HepG2 (cell line): ENCODE results near the gene ZBP1. TPM values are rescaled to one million over a fixed set of nuclear protein-coding genes. Genes with fewer than 3 reads are reported as not detected.

Experiments used
- ARID5B ChIP-seq: IDR thresholded peaks from 2 replicates; pipeline ENCODE4 v1.4.0; 2020; ENCODE audit warnings: mild to moderate bottlenecking, missing genetic modification reagents
- FIP1L1 ChIP-seq: fragments of 200-400 bp; formaldehyde crosslinking; IDR thresholded peaks from 2 replicates; pipeline ENCODE4 v1.6.1; 2018; ENCODE audit warnings: low read depth, mild to moderate bottlenecking, low read length, moderate library complexity, borderline replicate concordance; ENCODE audit not compliant: insufficient read depth
- GATAD1 ChIP-seq: IDR thresholded peaks from 2 replicates; pipeline ENCODE4 v1.6.1; 2016; ENCODE audit warnings: missing genetic modification reagents, missing compliant biosample characterization
- GFI1 ChIP-seq: sonication (generic); formaldehyde crosslinking; IDR thresholded peaks from 2 replicates; pipeline ENCODE4 v1.5.0; 2020; ENCODE audit warnings: missing genetic modification reagents, mild to moderate bottlenecking, borderline replicate concordance
- HNRNPH1 ChIP-seq: fragments of 200-400 bp; formaldehyde crosslinking; optimal IDR thresholded peaks from 2 replicates; pipeline ENCODE3; 2017; ENCODE audit warnings: mild to moderate bottlenecking, low read depth, low read length
- HOXA9 ChIP-seq: sonication (generic); formaldehyde crosslinking; IDR thresholded peaks from 2 replicates; pipeline ENCODE4 v1.8.1; 2022; ENCODE audit warnings: missing genetic modification reagents, mild to moderate bottlenecking, moderate library complexity, borderline replicate concordance
- IRX3 ChIP-seq: sonication (generic); formaldehyde crosslinking; IDR thresholded peaks from 2 replicates; pipeline ENCODE4 v1.8.1; 2023; ENCODE audit warnings: mild to moderate bottlenecking, low read depth, missing genetic modification reagents, borderline replicate concordance
- MAFG ChIP-seq: sonication (generic); formaldehyde crosslinking; IDR thresholded peaks from 2 replicates; pipeline ENCODE4 v1.5.1; 2020; ENCODE audit warnings: mild to moderate bottlenecking, missing genetic modification reagents
- MYC ChIP-seq: sonication (generic); formaldehyde crosslinking; IDR thresholded peaks from 2 replicates; pipeline ENCODE4 v1.9.0; 2021; ENCODE audit warnings: missing genetic modification reagents, borderline replicate concordance
- NCOA1 ChIP-seq: sonication (generic); formaldehyde crosslinking; IDR thresholded peaks from 2 replicates; pipeline ENCODE4 v1.9.0; 2021; ENCODE audit warnings: missing genetic modification reagents
- NFKB2 ChIP-seq: sonication (generic); formaldehyde crosslinking; IDR thresholded peaks from 2 replicates; pipeline ENCODE4 v1.4.0; 2020; ENCODE audit warnings: missing genetic modification reagents, borderline replicate concordance
- REL ChIP-seq: sonication (generic); formaldehyde crosslinking; conservative IDR thresholded peaks from 2 replicates; pipeline ENCODE4 v1.8.0; 2022; ENCODE audit warnings: mild to moderate bottlenecking, missing genetic modification reagents, moderate library complexity
- RFX3 ChIP-seq: IDR thresholded peaks from 2 replicates; pipeline ENCODE4 v1.6.1; 2016; ENCODE audit warnings: missing biosample characterization, missing genetic modification reagents
- RXRB ChIP-seq: IDR thresholded peaks from 2 replicates; pipeline ENCODE4 v1.6.1; 2016; ENCODE audit warnings: borderline replicate concordance, missing genetic modification reagents, missing compliant biosample characterization
- SMARCE1 ChIP-seq: fragments of 450-650 bp; IDR thresholded peaks from 2 replicates; pipeline ENCODE4 v1.6.1; 2017; ENCODE audit warnings: borderline replicate concordance
- TAF15 ChIP-seq: fragments of 200-400 bp; formaldehyde crosslinking; IDR thresholded peaks from one replicate; pipeline ENCODE4 v1.6.1; 2018; ENCODE audit warnings: mild to moderate bottlenecking, low read depth, low read length; ENCODE audit not compliant: poor library complexity, severe bottlenecking
- THRA ChIP-seq: sonication (generic); formaldehyde crosslinking; IDR thresholded peaks from 2 replicates; pipeline ENCODE4 v1.4.0; 2020; ENCODE audit warnings: missing genetic modification reagents, borderline replicate concordance
- ZBTB1 ChIP-seq: sonication (generic); formaldehyde crosslinking; IDR thresholded peaks from 2 replicates; pipeline ENCODE4 v1.4.0; 2020; ENCODE audit warnings: missing genetic modification reagents, borderline replicate concordance
- ZBTB8A ChIP-seq: sonication (generic); formaldehyde crosslinking; IDR thresholded peaks from 2 replicates; pipeline ENCODE4 v1.4.0; 2020; ENCODE audit warnings: mild to moderate bottlenecking, low read depth, missing genetic modification reagents, borderline replicate concordance
- ZNF337 ChIP-seq: sonication (generic); formaldehyde crosslinking; IDR thresholded peaks from 2 replicates; pipeline ENCODE4 v1.5.1; 2020; ENCODE audit warnings: missing genetic modification reagents, low read depth, mild to moderate bottlenecking, borderline replicate concordance
- ZNF367 ChIP-seq: sonication (generic); formaldehyde crosslinking; IDR thresholded peaks from 2 replicates; pipeline ENCODE4 v1.4.0; 2020; ENCODE audit warnings: missing genetic modification reagents, borderline replicate concordance
- ZNF589 ChIP-seq: sonication (generic); formaldehyde crosslinking; conservative IDR thresholded peaks from 2 replicates; pipeline ENCODE4 v1.8.0; 2022; ENCODE audit warnings: mild to moderate bottlenecking, moderate library complexity, missing genetic modification reagents
- ZNF619 ChIP-seq: sonication (generic); formaldehyde crosslinking; IDR thresholded peaks from 2 replicates; pipeline ENCODE4 v1.4.0; 2020; ENCODE audit warnings: mild to moderate bottlenecking, missing genetic modification reagents
- ZNF709 ChIP-seq: sonication (generic); formaldehyde crosslinking; IDR thresholded peaks from 2 replicates; pipeline ENCODE4 v1.5.0; 2020; ENCODE audit warnings: mild to moderate bottlenecking, missing genetic modification reagents
- ZNF713 ChIP-seq: sonication (generic); formaldehyde crosslinking; IDR thresholded peaks from 2 replicates; pipeline ENCODE4 v1.4.0; 2020; ENCODE audit warnings: mild to moderate bottlenecking, missing genetic modification reagents
- ZNF746 ChIP-seq: sonication (generic); formaldehyde crosslinking; IDR thresholded peaks from 2 replicates; pipeline ENCODE4 v1.8.0; 2022; ENCODE audit warnings: mild to moderate bottlenecking, missing genetic modification reagents
- polyA plus RNA-seq, 8 experiments: library from polyadenylated mRNA; depleted of rRNA in 3 of 8; stranded (reverse) in 7 of 8; unstranded in 1 of 8; fragments of >200 nt; fragmentation: Illumina TruSeq in 4 of 8; extraction: Trizol in 4 of 8; gene quantifications; 2 replicates each; pipeline versions ENCODE4 v1.2.1 to v1.2.3, GENCODE V29; 2011 to 2016; ENCODE audit warnings: low read depth in 4 of 8, missing spikeins in 1 of 8, mixed read lengths in 1 of 8; ENCODE audit not compliant: insufficient read depth in 1 of 8
- total RNA-seq, 5 experiments: library from RNA; depleted of rRNA; stranded (reverse); fragments of >200 nt; fragmentation: Illumina TruSeq; extraction: Trizol; gene quantifications; 2 replicates each; pipeline ENCODE4 v1.2.3, GENCODE V29; 2016; ENCODE audit warnings: low read depth in 1 of 5

The ZBP1 gene
- total and polyA plus RNA-seq, 2 of the 13 experiments (the other 11 are each of a cell fraction or from before 2014, with no cell fraction given) = not detected

- TF ChIP-seq REL (CRISPR knock-in tag) = no peak
- TF ChIP-seq HNRNPH1 = no peak
- TF ChIP-seq ZNF589 (CRISPR knock-in tag) = no peak
- peak; percentile 87 for TF ChIP-seq RXRB (CRISPR knock-in tag)
- TF ChIP-seq NFKB2 (CRISPR knock-in tag) = no peak
- TF ChIP-seq ZNF367 (CRISPR knock-in tag) = no peak
- no peak for TF ChIP-seq FIP1L1
- no peak for TF ChIP-seq ZNF713
- TF ChIP-seq ZNF337 = no peak
- no peak for TF ChIP-seq RFX3 (CRISPR knock-in tag)
- TF ChIP-seq ZNF709 (CRISPR knock-in tag) = peak; percentile 54; the same call in 1 of the 2 replicates
- no peak for TF ChIP-seq THRA (CRISPR knock-in tag)
- TF ChIP-seq ZBTB1 (CRISPR knock-in tag) = no peak
- TF ChIP-seq ZNF619 (CRISPR knock-in tag) = no peak
- no peak for TF ChIP-seq TAF15
- TF ChIP-seq MYC (CRISPR knock-in tag) = no peak
- no peak for TF ChIP-seq IRX3 (CRISPR knock-in tag)
- TF ChIP-seq ZBTB8A = no peak
- TF ChIP-seq GFI1 (CRISPR knock-in tag) = no peak
- TF ChIP-seq SMARCE1 = no peak
- TF ChIP-seq ARID5B (CRISPR knock-in tag) = no peak; the same call in 1 of the 2 replicates
- TF ChIP-seq ZNF746 (CRISPR knock-in tag) = no peak
- TF ChIP-seq GATAD1 = peak; percentile 14; the same call in 1 of the 2 replicates
- TF ChIP-seq MAFG = no peak
- TF ChIP-seq NCOA1 (CRISPR knock-in tag) = 0 out of 2 replicates have a peak, but pooled peaks have one; percentile 35
- no peak for TF ChIP-seq HOXA9 (CRISPR knock-in tag)
Observed at GRCh38 chr20:57592263-57593092, 27.7 kb downstream of the ZBP1 start (continued).
